Fibroblast of skin of left quadriceps (primary cell): Measurements from ENCODE around the gene G0S2.

ENCODE experiments used
- DNase-seq, 2 experiments: peaks; one replicate each; pipeline ENCODE4 v3.0.0-alpha.2; 2013; ENCODE audit warnings: low read depth in 2 of 2

G0S2 gene

GRCh38 chr1:209674957-209675564, at the start of gene G0S2:
Gene G0S2 (plus strand): TSS chr1:209675412. CDS start chr1:209675685, 273 bp downstream.
- no peak for DNase-seq

- DNase-seq: no peak
These were observed 49.4 kb upstream of the G0S2 start for GRCh38 chr1:209625791-209626285.

- no peak for DNase-seq
These were observed 48.7 kb upstream of the G0S2 start for GRCh38 chr1:209626346-209627026.

- DNase-seq: no peak
These were observed 48.0 kb upstream of the G0S2 start for GRCh38 chr1:209627027-209627731.

- peak; percentile 33 to 50 for DNase-seq
These were observed 47.4 kb upstream of the G0S2 start for GRCh38 chr1:209627732-209628196.

GRCh38 chr1:209628618-209629299, 46.5 kb upstream of the G0S2 start:
- no peak for DNase-seq

- no peak for DNase-seq
These were observed 45.4 kb upstream of the G0S2 start for GRCh38 chr1:209629621-209630382.

GRCh38 chr1:209630383-209631225, 44.6 kb upstream of the G0S2 start:
- no peak for DNase-seq

- DNase-seq: peak; percentile 43 to 47
These were observed 41.7 kb upstream of the G0S2 start for GRCh38 chr1:209633335-209633997.

GRCh38 chr1:209634005-209634737, 41.0 kb upstream of the G0S2 start:
- no peak for DNase-seq

- DNase-seq: no peak
These were observed 39.4 kb upstream of the G0S2 start for GRCh38 chr1:209635850-209636249.

- DNase-seq: no peak
These were observed 33.4 kb upstream of the G0S2 start for GRCh38 chr1:209641832-209642172.

GRCh38 chr1:209642816-209643215, 32.4 kb upstream of the G0S2 start:
- DNase-seq: no peak

- no peak for DNase-seq
These were observed 31.8 kb upstream of the G0S2 start for GRCh38 chr1:209643285-209644020.

GRCh38 chr1:209645574-209646452, 29.4 kb upstream of the G0S2 start:
- no peak for DNase-seq

GRCh38 chr1:209646558-209646957, 28.7 kb upstream of the G0S2 start:
- no peak for DNase-seq

GRCh38 chr1:209647156-209647555, 28.1 kb upstream of the G0S2 start:
- DNase-seq: no peak

GRCh38 chr1:209648346-209648745, 26.9 kb upstream of the G0S2 start:
- no peak for DNase-seq
